Ovary (tissue), 9 donors: Measurements from ENCODE around the gene BBS9. TPM values are rescaled to one million over a fixed set of nuclear protein-coding genes. Genes with fewer than 3 reads are reported as not detected.

ENCODE experiments used
- DNase-seq, 5 donors: peaks; one replicate each; pipeline ENCODE4 v3.0.0-alpha.2; 2019 to 2020
- H3K27ac ChIP-seq, 2 donors: fragments of 200-600 bp; one replicate each; pipeline versions ENCODE4 v1.5.1 to v1.8.0; 2019 to 2022
- H3K27me3 ChIP-seq: fragments of 200-600 bp; one replicate; pipeline ENCODE4 v1.8.0; 2022
- H3K36me3 ChIP-seq: fragments of 200-600 bp; sonication (generic); one replicate; pipeline ENCODE4 v1.5.1; 2019
- H3K4me1 ChIP-seq: one replicate; pipeline ENCODE4 v1.8.1; 2013; ENCODE audit warnings: mild to moderate bottlenecking, moderate library complexity; ENCODE audit not compliant: insufficient read depth
- H3K4me3 ChIP-seq: fragments of 200-600 bp; sonication (generic); one replicate; pipeline ENCODE4 v1.5.1; 2017
- H3K9me3 ChIP-seq, 2 donors: fragments of 200-600 bp in 1 of 2; sonication (generic) in 1 of 2; one replicate each; pipeline versions ENCODE4 v1.5.1 to v1.8.1; 2013 to 2019; ENCODE audit warnings: mild to moderate bottlenecking in 1 of 2, moderate library complexity in 1 of 2
- CTCF ChIP-seq, 3 donors: fragments of 450-650 bp in 2 of 3; fragments of 200-600 bp in 1 of 3; IDR thresholded peaks; one replicate each; pipeline versions ENCODE4 v1.5.1 to v1.8.0; 2016 to 2022; ENCODE audit warnings: antibody characterized with exemption in 3 of 3, mild to moderate bottlenecking in 1 of 3
- EP300 ChIP-seq: sonication (generic); formaldehyde crosslinking; IDR thresholded peaks from one replicate; pipeline ENCODE4 v1.6.1; 2017; ENCODE audit warnings: antibody characterized with exemption
- POLR2A ChIP-seq: fragments of 450-650 bp; IDR thresholded peaks from one replicate; pipeline ENCODE4 v1.6.1; 2017; ENCODE audit warnings: antibody characterized with exemption, mild to moderate bottlenecking, moderate library complexity
- WGBS, 3 donors: extraction: QIAGEN DNeasy Blood & Tissue Kit in 1 of 3; methylation state at CpG; one replicate each; pipeline versions ENCODE4 v1.1.5 to v1.1.7; 2013 to 2017; 5-methylcytosine and 5-hydroxymethylcytosine counted together
- intact Hi-C, 4 donors: fragments of 100-400 bp; cut with DNase I; formaldehyde crosslinking; loops; one replicate each; pipeline versions ENCODE4 v1.11.0 to v1.15.1; 2022 to 2023
- polyA plus RNA-seq, 2 donors: library from polyadenylated mRNA; stranded (reverse); fragments of 200-250 nt in 1 of 2; fragments of 350-450 nt in 1 of 2; fragmentation: Illumina TruSeq in 1 of 2; extraction: RNeasy Lipid Tissue Mini Kit (QIAGEN cat#74804) in 1 of 2; gene quantifications; one replicate each; pipeline ENCODE4 v1.2.3, GENCODE V29; 2013 to 2014
- total RNA-seq, 7 donors: library from RNA; depleted of rRNA in 2 of 7; stranded (reverse); fragments of >200 nt in 2 of 7; fragmentation: NEBNext Ultra II Directional in 3 of 7; extraction: Animal tissue kit (Norgen Biotek cat#: 25700) in 3 of 7; gene quantifications; one replicate each; pipeline versions ENCODE4 v1.1.0 to v1.2.4, GENCODE V29; 2016 to 2023
- donor health status: DM: no; HTN: no; CAD: no; lungs with moderate emphysema.
- donor health status: DM: no; HTN: no; CAD: no.
- donor health status: Bipolar disorder and iron deficiency.
- donor health status: DM: yes; HTN: yes; CAD: no.
- donor health status: DM: no; HTN: no; CAD: no.
- donor health status: DM: yes; HTN: yes; CAD: no.

The BBS9 gene
- total and polyA plus RNA-seq, 9 donors: 8.1 to 42.0 (median 29.7) TPM

DNA sequence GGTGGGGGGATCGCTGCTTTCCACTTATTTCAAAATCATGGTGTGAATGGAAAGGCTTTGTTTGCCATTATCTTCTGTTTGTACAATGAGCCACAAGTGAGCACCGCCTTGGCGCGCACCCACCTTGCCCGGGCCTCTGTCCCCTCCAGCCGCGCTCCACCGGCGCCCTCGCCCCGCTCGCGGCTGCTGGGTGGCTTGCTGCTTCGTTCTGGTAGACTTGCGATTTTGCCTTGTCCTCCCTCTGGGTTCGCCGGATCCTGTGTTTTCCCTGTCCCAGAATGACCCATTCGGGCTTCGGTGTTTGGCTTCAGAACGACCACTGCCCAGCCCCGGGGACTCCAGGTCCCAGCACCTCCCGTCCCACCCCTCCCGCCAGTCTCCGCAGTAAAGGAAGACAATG, 503.0 kb downstream of the BBS9 start:
- Histone ChIP-seq H3K27ac (no peak overlapping the region), H3K9me3 (no peaks in the 10 kb centered on the region), H3K36me3 (no peaks in the 10 kb centered on the region), H3K27me3 (no peaks in the 10 kb centered on the region), H3K4me1 (no peaks in the 10 kb centered on the region), H3K4me3 (no peak overlapping the region)
- TF ChIP-seq CTCF (IDR thresholded peaks at IDR 0.05) (no peak), EP300 (no peak), POLR2A (no peak)
- DNase-seq: no peak
- intact Hi-C loops: no loop called here
- 92 to 99% (median 98%) methylated on average over 24 of the region's 24 CpGs for WGBS, 3 donors

- H3K27me3 ChIP-seq: no peaks in the 10 kb centered on the region
- H3K4me1 ChIP-seq: no peaks in the 10 kb centered on the region
- DNase-seq: no peak
- intact Hi-C loops: no loop called here
- H3K27ac ChIP-seq: no peak overlapping the region
- TF ChIP-seq POLR2A: no peak
- no peak for TF ChIP-seq CTCF (IDR thresholded peaks at IDR 0.05)
- TF ChIP-seq EP300: no peak
- H3K4me3 ChIP-seq: no peak overlapping the region
- no peaks in the 10 kb centered on the region for H3K9me3 ChIP-seq
- H3K36me3 ChIP-seq: no peaks in the 10 kb centered on the region
- WGBS, 3 donors: 93 to 98% (median 95%) methylated on average over 6 of the region's 6 CpGs
Observed at GRCh38 chr7:33632840-33633525, 503.6 kb downstream of the BBS9 start.

DNA sequence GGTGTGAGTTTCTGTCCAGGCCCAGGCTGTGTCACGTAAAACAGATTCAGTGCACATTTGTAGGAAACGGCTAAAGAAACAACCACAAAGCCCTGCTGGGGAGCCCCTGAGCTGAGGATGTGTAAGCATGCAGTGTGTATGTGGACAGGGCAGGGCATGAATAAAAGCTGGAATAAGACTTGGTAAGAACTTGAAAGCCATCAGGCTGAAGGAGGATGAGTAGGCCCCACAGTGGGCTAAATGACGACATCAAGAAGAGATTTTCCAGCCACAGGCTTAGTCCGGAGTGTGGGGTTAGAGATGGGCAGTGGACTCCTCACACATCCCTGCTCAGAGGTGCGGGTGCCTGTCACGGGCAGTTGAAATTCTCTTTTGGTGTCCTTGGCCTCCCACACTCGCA, 505.2 kb downstream of the BBS9 start:
- TF ChIP-seq POLR2A (no peak), EP300 (no peak), CTCF (IDR thresholded peaks at IDR 0.05) (no peak)
- Histone ChIP-seq H3K27ac (no peak overlapping the region), H3K4me3 (no peak overlapping the region), H3K4me1 (no peaks in the 10 kb centered on the region), H3K27me3 (no peaks in the 10 kb centered on the region), H3K9me3 (no peaks in the 10 kb centered on the region), H3K36me3 (no peaks in the 10 kb centered on the region)
- WGBS, 3 donors: 79 to 84% (median 84%) methylated on average over 7 of the region's 7 CpGs
- DNase-seq: no peak
- intact Hi-C loops: no loop called here

- H3K4me1 ChIP-seq: no peaks in the 10 kb centered on the region
- no peak for DNase-seq
- no peak overlapping the region for H3K4me3 ChIP-seq
- no peak for TF ChIP-seq CTCF (IDR thresholded peaks at IDR 0.05)
- TF ChIP-seq POLR2A: no peak
- TF ChIP-seq EP300: no peak
- H3K36me3 ChIP-seq: no peaks in the 10 kb centered on the region
- no peaks in the 10 kb centered on the region for H3K9me3 ChIP-seq
- H3K27ac ChIP-seq: no peak overlapping the region
- intact Hi-C loops: no loop called here
- no peaks in the 10 kb centered on the region for H3K27me3 ChIP-seq
- 81 to 85% (median 84%) methylated on average over 3 of the region's 3 CpGs for WGBS, 3 donors
Observed at GRCh38 chr7:33636359-33636758, 507.0 kb downstream of the BBS9 start.
